Muscle layer of colon (tissue), 2 donors: ENCODE results near the gene METAP1D.

Source experiments
- H3K27ac ChIP-seq: one replicate; pipeline ENCODE4 v1.7.0; 2013; ENCODE audit warnings: low read depth, mild to moderate bottlenecking, low read length, moderate library complexity
- H3K27me3 ChIP-seq, 2 donors: one replicate each; pipeline ENCODE4 v1.7.0; 2013; ENCODE audit warnings: low read length in 2 of 2, mild to moderate bottlenecking in 2 of 2; ENCODE audit not compliant: insufficient read depth in 2 of 2, control insufficient read depth in 1 of 2
- H3K36me3 ChIP-seq: one replicate; pipeline ENCODE4 v1.7.0; 2013; ENCODE audit warnings: mild to moderate bottlenecking, low read length; ENCODE audit not compliant: insufficient read depth
- H3K4me1 ChIP-seq: one replicate; pipeline ENCODE4 v1.7.0; 2013; ENCODE audit warnings: mild to moderate bottlenecking, low read length; ENCODE audit not compliant: insufficient read depth
- H3K4me3 ChIP-seq, 2 donors: one replicate each; pipeline ENCODE4 v1.7.0; 2013; ENCODE audit warnings: low read length in 2 of 2, low read depth in 1 of 2, mild to moderate bottlenecking in 1 of 2, moderate library complexity in 1 of 2
- H3K9ac ChIP-seq: one replicate; pipeline ENCODE4 v1.7.0; 2013; ENCODE audit warnings: low read length
- H3K9me3 ChIP-seq: one replicate; pipeline ENCODE4 v1.7.0; 2013; ENCODE audit warnings: mild to moderate bottlenecking, low read length
- donor health status: abdominal sarcoma.
- donor health status: Adenocarcinoma of cecum.

METAP1D gene

GRCh38 chr2:171999604-172000469 lies at the start of gene METAP1D:
Gene METAP1D (plus strand): TSS chr2:171999953. CDS start chr2:171999970, 17 bp downstream.
- H3K9ac ChIP-seq: peak within 1 kb of the TSS; percentile 18
- no peaks in the 10 kb centered on the region for H3K27me3 ChIP-seq
- peaks cover 7% of the 10 kb centered on the region for H3K4me1 ChIP-seq
- peak within 1 kb of the TSS; percentile 57 to 89 for H3K4me3 ChIP-seq
- no peaks in the 10 kb centered on the region for H3K36me3 ChIP-seq
- H3K9me3 ChIP-seq: no peaks in the 10 kb centered on the region
- H3K27ac ChIP-seq: no peak within 1 kb of the TSS

GRCh38 chr2:171952276-171952675 lies 47.5 kb upstream of the METAP1D start:
- no peak overlapping the region for H3K9ac ChIP-seq
- no peak overlapping the region for H3K4me3 ChIP-seq
- H3K27me3 ChIP-seq: no peaks in the 10 kb centered on the region
- no peaks in the 10 kb centered on the region for H3K9me3 ChIP-seq
- no peaks in the 10 kb centered on the region for H3K4me1 ChIP-seq
- H3K36me3 ChIP-seq: no peaks in the 10 kb centered on the region
- H3K27ac ChIP-seq: no peak overlapping the region

GRCh38 chr2:171952748-171953147 lies 47.0 kb upstream of the METAP1D start:
- Histone ChIP-seq H3K9ac (no peak overlapping the region), H3K27me3 (no peaks in the 10 kb centered on the region), H3K27ac (no peak overlapping the region), H3K9me3 (no peaks in the 10 kb centered on the region), H3K36me3 (no peaks in the 10 kb centered on the region), H3K4me1 (no peaks in the 10 kb centered on the region), H3K4me3 (no peak overlapping the region)

DNA sequence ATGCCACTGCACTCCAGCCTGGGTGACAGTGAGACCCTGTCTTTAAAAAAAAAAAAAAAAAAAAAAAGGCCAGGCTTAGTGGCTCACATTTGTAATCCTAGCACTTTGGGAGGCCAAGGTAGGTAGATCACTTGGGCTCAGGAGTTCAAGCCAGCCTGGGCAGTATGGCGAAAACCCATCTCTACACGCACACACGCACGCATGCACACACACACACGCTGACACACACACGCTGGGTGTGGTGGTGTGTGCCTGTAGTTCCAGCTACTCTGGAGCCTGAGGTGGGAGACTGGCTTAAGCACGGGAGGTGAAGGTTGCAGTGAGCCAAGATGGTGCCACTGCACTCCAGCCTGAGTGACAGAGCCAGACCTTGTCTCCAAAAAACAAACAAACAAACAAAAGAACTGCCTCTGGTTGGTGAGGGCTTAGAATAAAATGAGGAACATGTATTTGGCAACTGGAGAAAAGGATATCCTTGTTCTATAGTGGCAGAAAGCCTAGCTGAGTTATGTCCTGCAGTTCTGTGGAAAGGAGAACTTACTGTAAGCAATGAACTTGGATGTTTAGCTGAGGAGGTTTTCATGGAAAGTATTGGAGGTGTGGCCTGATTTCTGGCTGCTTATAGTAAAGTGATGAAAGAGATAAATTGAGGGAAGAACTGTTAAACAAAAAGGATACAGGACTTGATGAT lies 43.5 kb upstream of the METAP1D start:
- Histone ChIP-seq H3K4me1 (no peaks in the 10 kb centered on the region), H3K36me3 (no peaks in the 10 kb centered on the region), H3K9me3 (no peaks in the 10 kb centered on the region), H3K9ac (no peak overlapping the region), H3K27ac (no peak overlapping the region), H3K4me3 (no peak overlapping the region), H3K27me3 (no peaks in the 10 kb centered on the region)

DNA sequence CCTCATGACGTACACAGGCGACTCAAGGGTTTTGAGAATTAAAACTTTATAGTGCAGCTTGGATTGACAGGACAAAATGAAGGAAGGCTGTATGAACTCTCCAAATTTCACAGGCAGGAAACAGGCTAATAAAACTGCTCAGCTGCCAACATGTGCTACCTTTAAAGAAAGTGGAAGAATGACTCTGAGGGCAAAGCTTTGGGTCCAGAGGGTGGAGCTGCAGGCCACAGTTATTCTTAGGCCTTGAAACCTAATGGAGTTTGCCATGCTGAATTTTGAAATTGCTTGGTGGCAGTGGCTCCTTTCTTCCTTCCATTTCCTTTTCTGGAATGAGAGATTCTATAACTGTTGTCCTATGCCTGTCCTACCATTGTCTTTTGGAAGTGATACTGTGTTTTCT lies 42.7 kb upstream of the METAP1D start:
- Histone ChIP-seq H3K27ac (no peak overlapping the region), H3K9ac (no peak overlapping the region), H3K4me3 (no peak overlapping the region), H3K9me3 (no peaks in the 10 kb centered on the region), H3K27me3 (no peaks in the 10 kb centered on the region), H3K4me1 (no peaks in the 10 kb centered on the region), H3K36me3 (no peaks in the 10 kb centered on the region)

GRCh38 chr2:171958475-171958874 lies 41.3 kb upstream of the METAP1D start:
- no peaks in the 10 kb centered on the region for H3K27me3 ChIP-seq
- no peaks in the 10 kb centered on the region for H3K4me1 ChIP-seq
- no peak overlapping the region for H3K27ac ChIP-seq
- no peak overlapping the region for H3K9ac ChIP-seq
- no peaks in the 10 kb centered on the region for H3K9me3 ChIP-seq
- H3K36me3 ChIP-seq: no peaks in the 10 kb centered on the region
- no peak overlapping the region for H3K4me3 ChIP-seq

- no peaks in the 10 kb centered on the region for H3K36me3 ChIP-seq
- H3K27ac ChIP-seq: no peak overlapping the region
- no peak overlapping the region for H3K4me3 ChIP-seq
- no peaks in the 10 kb centered on the region for H3K9me3 ChIP-seq
- no peaks in the 10 kb centered on the region for H3K27me3 ChIP-seq
- H3K4me1 ChIP-seq: no peaks in the 10 kb centered on the region
- no peak overlapping the region for H3K9ac ChIP-seq
Observed at GRCh38 chr2:171959998-171960397, 39.8 kb upstream of the METAP1D start.

DNA sequence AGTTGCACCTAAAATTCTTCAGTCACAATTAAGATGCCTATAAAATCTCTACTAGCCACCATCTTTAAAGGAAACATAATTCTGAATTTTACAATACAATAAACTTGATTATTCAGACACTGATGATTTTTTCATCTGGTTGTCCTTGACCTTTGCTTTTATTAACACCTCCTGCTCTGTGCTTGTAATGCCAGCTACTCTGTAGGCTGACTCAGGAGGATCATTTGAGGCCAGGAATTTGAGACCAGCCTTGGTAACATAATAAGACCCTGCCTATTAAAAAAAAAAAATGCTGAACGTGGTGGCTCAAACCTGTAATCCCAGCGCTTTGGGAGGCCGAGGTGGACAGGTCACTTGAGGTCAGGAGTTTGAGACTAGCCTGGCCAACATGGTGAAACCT lies 39.2 kb upstream of the METAP1D start:
- Histone ChIP-seq H3K4me1 (no peaks in the 10 kb centered on the region), H3K9ac (no peak overlapping the region), H3K27me3 (no peaks in the 10 kb centered on the region), H3K27ac (no peak overlapping the region), H3K9me3 (no peaks in the 10 kb centered on the region), H3K36me3 (peaks cover 2% of the 10 kb centered on the region), H3K4me3 (no peak overlapping the region)

DNA sequence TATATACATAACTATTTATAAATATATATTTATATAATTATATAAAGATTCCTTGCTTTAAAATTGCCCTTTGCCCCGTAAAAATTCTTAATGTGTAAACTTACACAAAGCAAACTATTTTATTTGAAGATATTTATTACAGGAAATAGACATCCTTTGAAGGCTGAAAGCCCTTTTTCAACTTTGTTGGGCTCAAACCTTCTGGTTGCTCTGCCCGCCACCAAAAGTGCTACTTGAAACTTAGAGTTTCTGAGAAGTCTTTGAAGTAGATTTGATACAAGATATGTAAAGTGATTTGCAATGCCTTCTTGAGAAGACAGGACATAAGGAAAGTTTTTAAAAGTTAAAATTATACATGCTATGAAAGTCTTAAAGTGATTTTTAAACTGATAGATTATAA lies 36.6 kb upstream of the METAP1D start:
- peaks cover 13% of the 10 kb centered on the region for H3K36me3 ChIP-seq
- no peak overlapping the region for H3K27ac ChIP-seq
- H3K9me3 ChIP-seq: no peaks in the 10 kb centered on the region
- no peak overlapping the region for H3K4me3 ChIP-seq
- H3K9ac ChIP-seq: no peak overlapping the region
- H3K27me3 ChIP-seq: no peaks in the 10 kb centered on the region
- H3K4me1 ChIP-seq: no peaks in the 10 kb centered on the region

DNA sequence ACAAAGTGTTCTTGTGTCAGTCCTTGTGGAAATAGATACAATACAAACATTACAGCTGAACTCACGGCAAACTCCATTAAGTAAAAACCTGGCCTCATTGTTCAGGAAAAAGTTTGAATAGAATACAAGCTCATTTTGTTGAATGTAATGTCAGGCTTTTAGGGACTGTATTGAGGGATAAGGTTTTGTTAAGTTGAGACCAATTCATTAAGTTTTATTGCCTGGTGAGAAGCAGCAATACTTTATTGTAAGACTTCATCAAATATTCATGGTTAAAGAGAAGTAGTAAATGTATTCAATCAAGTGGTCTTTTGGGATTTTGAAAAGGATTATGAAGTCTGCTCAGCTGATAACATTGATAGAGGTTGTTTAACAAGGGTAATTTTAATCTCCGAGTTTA lies 35.4 kb upstream of the METAP1D start:
- Histone ChIP-seq H3K36me3 (peaks cover 13% of the 10 kb centered on the region), H3K4me3 (no peak overlapping the region), H3K27me3 (no peaks in the 10 kb centered on the region), H3K9me3 (no peaks in the 10 kb centered on the region), H3K27ac (no peak overlapping the region), H3K4me1 (no peaks in the 10 kb centered on the region), H3K9ac (no peak overlapping the region)

GRCh38 chr2:171965238-171965637 lies 34.5 kb upstream of the METAP1D start:
- Histone ChIP-seq H3K4me3 (no peak overlapping the region), H3K27ac (no peak overlapping the region), H3K9me3 (no peaks in the 10 kb centered on the region), H3K4me1 (no peaks in the 10 kb centered on the region), H3K9ac (no peak overlapping the region), H3K27me3 (no peaks in the 10 kb centered on the region), H3K36me3 (peaks cover 13% of the 10 kb centered on the region)
